Stomach (tissue), 4 donors: Measurements from ENCODE around the gene PTPN14.

Source experiments
- POLR2A ChIP-seq, 4 donors: fragments of 450-650 bp; IDR thresholded peaks; one replicate each; pipeline ENCODE4 v1.6.1; 2016; ENCODE audit warnings: antibody characterized with exemption in 4 of 4, control low read depth in 2 of 4, mild to moderate bottlenecking in 1 of 4, moderate library complexity in 1 of 4
- POLR2AphosphoS5 ChIP-seq, 3 donors: sonication (generic); formaldehyde crosslinking; IDR thresholded peaks; one replicate each; pipeline ENCODE4 v1.6.1; 2016; ENCODE audit warnings: antibody characterized with exemption in 3 of 3
- TF ChIP-seq, protein P1 (sequence below), 7 experiments: fragments of 450-650 bp in 4 of 7; fragments of 200-600 bp in 3 of 7; sonication (generic) in 3 of 7; IDR thresholded peaks; one replicate each; pipeline ENCODE4 v1.5.1; 2016 to 2019; ENCODE audit warnings: antibody characterized with exemption in 7 of 7, control low read depth in 2 of 7, mild to moderate bottlenecking in 1 of 7

GRCh38 chr1:214415131-214415530 lies 136.3 kb downstream of the PTPN14 start:
- no peak for TF ChIP-seq POLR2A (IDR thresholded peaks at IDR 0.05)
- TF ChIP-seq POLR2AphosphoS5 (IDR thresholded peaks at IDR 0.05), result no peak
- TF ChIP-seq, protein P1, sequence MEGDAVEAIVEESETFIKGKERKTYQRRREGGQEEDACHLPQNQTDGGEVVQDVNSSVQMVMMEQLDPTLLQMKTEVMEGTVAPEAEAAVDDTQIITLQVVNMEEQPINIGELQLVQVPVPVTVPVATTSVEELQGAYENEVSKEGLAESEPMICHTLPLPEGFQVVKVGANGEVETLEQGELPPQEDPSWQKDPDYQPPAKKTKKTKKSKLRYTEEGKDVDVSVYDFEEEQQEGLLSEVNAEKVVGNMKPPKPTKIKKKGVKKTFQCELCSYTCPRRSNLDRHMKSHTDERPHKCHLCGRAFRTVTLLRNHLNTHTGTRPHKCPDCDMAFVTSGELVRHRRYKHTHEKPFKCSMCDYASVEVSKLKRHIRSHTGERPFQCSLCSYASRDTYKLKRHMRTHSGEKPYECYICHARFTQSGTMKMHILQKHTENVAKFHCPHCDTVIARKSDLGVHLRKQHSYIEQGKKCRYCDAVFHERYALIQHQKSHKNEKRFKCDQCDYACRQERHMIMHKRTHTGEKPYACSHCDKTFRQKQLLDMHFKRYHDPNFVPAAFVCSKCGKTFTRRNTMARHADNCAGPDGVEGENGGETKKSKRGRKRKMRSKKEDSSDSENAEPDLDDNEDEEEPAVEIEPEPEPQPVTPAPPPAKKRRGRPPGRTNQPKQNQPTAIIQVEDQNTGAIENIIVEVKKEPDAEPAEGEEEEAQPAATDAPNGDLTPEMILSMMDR (IDR thresholded peaks at IDR 0.05), result no peak
